Stimulated activated CD8-positive, alpha-beta memory T cell treated with anti-CD3 and anti-CD28 coated beads, Interleukin-7, amount 100 ng/mL, for 48 hours (primary cell): ENCODE data around the gene CD80.

Experiments
- DNase-seq, 2 donors: peaks; one replicate each; pipeline ENCODE4 v3.0.0-alpha.2; 2020; ENCODE audit warnings: low read depth in 1 of 2; ENCODE audit errors: extremely low read depth in 1 of 2

CD80 gene

GRCh38 chr3:119500265-119500664, 59.1 kb downstream of the CD80 start:
- no peak for DNase-seq

GRCh38 chr3:119498186-119499011, 61.0 kb downstream of the CD80 start, which contains the start of gene TIMMDC1:
Gene TIMMDC1 (plus strand): TSS chr3:119498547. CDS start chr3:119498734, 187 bp downstream.
- peak; percentile 96 to 97 for DNase-seq

- no peak for DNase-seq
Observed at GRCh38 chr3:119497820-119498185, 61.6 kb downstream of the CD80 start.

- no peak for DNase-seq
Observed at GRCh38 chr3:119494597-119494996, 64.8 kb downstream of the CD80 start.

- DNase-seq: no peak
Observed at GRCh38 chr3:119492810-119493209, 66.6 kb downstream of the CD80 start.

GRCh38 chr3:119492128-119492527, 67.3 kb downstream of the CD80 start:
- no peak for DNase-seq

GRCh38 chr3:119490153-119490552, 69.3 kb downstream of the CD80 start:
- DNase-seq: no peak

GRCh38 chr3:119485563-119485962, 73.9 kb downstream of the CD80 start:
- no peak for DNase-seq

GRCh38 chr3:119483101-119483500, 76.3 kb downstream of the CD80 start:
- DNase-seq: no peak

GRCh38 chr3:119481079-119481478, 78.3 kb downstream of the CD80 start:
- no peak for DNase-seq
